ENCODE data around the gene APOBEC3A. TPM values are rescaled to one million over a fixed set of nuclear protein-coding genes. Genes with fewer than 3 reads are reported as not detected.

The APOBEC3A gene
- total and polyA plus RNA-seq, 2 of the 4 experiments (the other 2 are of a cell fraction): not detected

DNA sequence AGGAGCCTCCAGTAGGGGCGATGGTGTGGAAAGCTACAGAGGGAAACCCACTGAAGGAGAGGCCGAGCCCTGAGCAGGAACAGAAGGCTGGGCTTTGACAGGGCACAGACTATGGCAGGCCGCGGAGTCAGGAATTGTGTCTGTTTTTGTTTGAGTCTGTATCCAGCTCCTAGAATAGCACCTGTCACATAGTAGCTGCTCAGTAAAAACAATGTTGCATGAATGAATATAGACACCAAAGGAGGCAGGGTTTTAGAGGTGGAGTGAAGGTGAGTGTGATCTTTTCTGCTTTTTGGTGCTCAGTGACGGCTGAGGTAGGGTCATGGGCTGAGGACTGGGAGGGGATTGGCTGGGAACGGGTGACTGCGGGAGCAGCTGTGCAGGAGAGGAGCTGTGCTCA, 18.5 kb upstream of the APOBEC3A start:
- TF ChIP-seq FOS (IDR thresholded peaks at IDR 0.05; ENCODE audit: low read depth, low read length): no peak
- no peak for TF ChIP-seq ELK1 (IDR thresholded peaks at IDR 0.05; ENCODE audit: borderline replicate concordance, low read depth, low read length)
- Histone ChIP-seq H4K91ac (ENCODE audit: insufficient read depth, low read depth, low read length) (no peak overlapping the region), H3K79me1 (ENCODE audit: low read depth in 1 of 2, low read length in 2 of 2) (no peaks in the 10 kb centered on the region), H3K4me2 (ENCODE audit: low read depth, low read length) (no peak overlapping the region), H4K20me1 (ENCODE audit: insufficient read depth, low read length) (no peaks in the 10 kb centered on the region; the same call in 1 of the 2 replicates), H2AK9ac (replicated peaks; ENCODE audit: low read depth, low read length, poor library complexity) (no peak overlapping the region), H3K9me1 (ENCODE audit: insufficient read depth, low read length) (no peaks in the 10 kb centered on the region; the same call in 1 of the 2 replicates), H3K18ac (ENCODE audit: low read depth, low read length) (no peak overlapping the region), H3K9me3 (ENCODE audit: control insufficient read depth, insufficient read depth, low read length) (0 out of 2 replicates have a peak, but pooled peaks cover 2% of the 10 kb centered on the region), H3K36me3 (ENCODE audit: control insufficient read depth, insufficient read depth, low read length) (no peaks in the 10 kb centered on the region), H2AFZ (replicated peaks; ENCODE audit: low read length, poor library complexity) (no peak overlapping the region), H3K4me1 (ENCODE audit: control insufficient read depth, insufficient read depth, low read length) (no peaks in the 10 kb centered on the region), H2BK5ac (ENCODE audit: low read depth, low read length, poor library complexity, severe bottlenecking) (no peak overlapping the region), H3K27me3 (ENCODE audit: control insufficient read depth, insufficient read depth, low read length) (peaks cover 58% of the 10 kb centered on the region), H4K5ac (ENCODE audit: low read depth, low read length) (no peak overlapping the region), H3K23ac (ENCODE audit: low read depth, low read length) (no peak overlapping the region), H2BK120ac (ENCODE audit: low read depth, low read length) (no peak overlapping the region), H2BK20ac (ENCODE audit: low read depth, low read length) (no peak overlapping the region), H2AK5ac (ENCODE audit: low read depth, low read length) (no peak overlapping the region), H3K4ac (ENCODE audit: low read depth, low read length) (no peak overlapping the region), H2BK15ac (ENCODE audit: low read depth, low read length) (no peak overlapping the region), H3K27ac (ENCODE audit: insufficient read depth, low read length) (no peak overlapping the region), H4K8ac (ENCODE audit: low read depth in 2 of 2, low read length in 2 of 2) (no peak overlapping the region), H3K9ac (ENCODE audit: low read depth, low read length) (no peak overlapping the region), H3K14ac (replicated peaks; ENCODE audit: low read depth, low read length) (no peak overlapping the region), H3K4me3 (ENCODE audit: insufficient read depth, low read depth, low read length) (no peak overlapping the region), H3K56ac (ENCODE audit: extremely low read depth, insufficient read depth, low read length) (no peak overlapping the region)
- ChIA-PET CTCF (interaction anchor here (0.9 kb wide), 1 partner anchor 69 kb away, joined by 3 read pairs; no protein-coding TSS in a partner anchor), POLR2A (ENCODE audit: unreplicated experiment) (no interaction called here)
- BruUV-seq (replicated peaks): no TSS peak
- WGBS, 2 experiments (ENCODE audit: extremely low coverage in 2 of 2, insufficient read length in 1 of 2): 69% methylated on average over 2 of the region's 7 CpGs; no CpG with 5 or more reads in 1 of the 2 experiments
- dilution Hi-C loops (cut with HindIII; ENCODE audit: low sequenced_read_pairs, unreplicated experiment) (no loop called here), in situ Hi-C loops (cut with MboI; ENCODE audit: low sequenced_read_pairs) (no loop called here), intact Hi-C loops (cut with micrococcal nuclease) (no loop called here)
- no peak for ATAC-seq (ENCODE audit: low read depth)
- no peak for DNase-seq
